Loucy (cell line): ENCODE data around the gene RNU6-1.

ENCODE experiments used
- CTCF ChIP-seq: fragments of 200-600 bp; sonication (generic); conservative IDR thresholded peaks from 2 replicates; pipeline ENCODE4 v1.5.1; 2014; ENCODE audit warnings: mild to moderate bottlenecking, antibody characterized with exemption, low read length
- EZH2phosphoT487 ChIP-seq: fragments of 200-600 bp; IDR thresholded peaks from 2 replicates; pipeline ENCODE4 v1.6.1; 2018; ENCODE audit warnings: antibody characterized with exemption, mild to moderate bottlenecking, moderate library complexity, borderline replicate concordance

- no peak for TF ChIP-seq CTCF
- no peak for TF ChIP-seq EZH2phosphoT487
Measured at GRCh38 chr15:67841513-67841762, 1.6 kb upstream of the RNU6-1 start.
